Dendritic cell treated with granulocyte-macrophage colony-stimulating factor and Interleukin-4, amounts not matched to agents 40 ng/mL and 50 ng/mL, for 4 days (primary cell): ENCODE results near the gene CABP2.
"Not testable (repeated sequence)": the region's sequence is repeated elsewhere in the genome, so short reads cannot be mapped to it uniquely, and the experiment has no call there.

ENCODE experiments used
- H3K27ac Mint-ChIP-seq: one replicate; pipeline ENCODE4 v1.8.0; 2022; ENCODE audit warnings: mild to moderate bottlenecking, mixed read lengths
- H3K27me3 Mint-ChIP-seq: one replicate; pipeline ENCODE4 v1.8.0; 2022; ENCODE audit warnings: mild to moderate bottlenecking, mixed read lengths
- H3K36me3 Mint-ChIP-seq: one replicate; pipeline ENCODE4 v1.8.0; 2022; ENCODE audit warnings: low read depth, mixed read lengths
- H3K4me1 Mint-ChIP-seq: one replicate; pipeline ENCODE4 v1.8.0; 2022; ENCODE audit warnings: low read depth, mixed read lengths
- H3K4me3 Mint-ChIP-seq: one replicate; pipeline ENCODE4 v1.8.0; 2022; ENCODE audit warnings: mild to moderate bottlenecking, moderate library complexity, mixed read lengths
- H3K9me3 Mint-ChIP-seq: one replicate; pipeline ENCODE4 v1.8.0; 2022; ENCODE audit warnings: mixed read lengths
- intact Hi-C: fragments of 100-400 bp; cut with micrococcal nuclease; formaldehyde crosslinking; loops from one replicate; pipeline ENCODE4 v1.15.0; 2022

CABP2 gene

DNA sequence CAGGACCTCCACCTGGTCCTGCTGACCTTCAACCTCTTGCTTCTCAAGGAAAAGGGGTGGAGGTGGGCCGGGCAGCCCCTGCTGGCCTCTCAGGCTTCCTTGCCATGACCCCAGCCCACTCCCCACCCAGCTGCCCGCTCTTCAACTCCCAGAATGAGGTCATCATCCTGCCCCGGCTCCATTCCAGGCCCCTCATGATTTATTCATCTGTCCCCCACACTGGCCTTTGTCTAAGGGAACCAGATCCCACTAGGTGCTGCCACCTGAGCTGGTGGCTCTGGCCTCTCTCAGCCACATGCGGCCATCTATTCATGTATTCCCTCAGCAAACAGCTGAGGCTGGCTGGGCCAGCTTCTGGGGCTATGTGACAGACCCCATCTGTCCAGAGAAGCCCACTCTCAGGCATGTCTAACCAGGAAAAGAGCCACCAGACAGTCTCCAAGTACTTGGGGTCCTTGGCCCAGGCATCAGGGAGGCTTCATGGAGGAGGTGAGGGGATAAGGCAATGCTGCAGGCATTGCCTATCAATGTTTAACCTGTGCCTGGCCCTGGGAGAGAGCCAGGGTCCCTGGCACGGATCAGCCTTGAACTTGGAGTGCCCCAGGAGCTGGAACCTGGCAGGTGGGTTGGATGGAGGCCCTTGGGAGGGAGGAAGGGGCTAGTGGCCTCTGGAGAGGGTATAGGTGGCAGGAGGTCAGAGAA is 2.2 kb upstream of the CABP2 start:
- H3K4me3 Mint-ChIP-seq, result no peak overlapping the region
- H3K36me3 Mint-ChIP-seq, result no peaks in the 10 kb centered on the region
- no peaks in the 10 kb centered on the region for H3K9me3 Mint-ChIP-seq
- peaks cover 13% of the 10 kb centered on the region for H3K27me3 Mint-ChIP-seq
- intact Hi-C loops, result no loop called here
- H3K4me1 Mint-ChIP-seq, result peaks cover 8% of the 10 kb centered on the region
- H3K27ac Mint-ChIP-seq, result no peak overlapping the region

- intact Hi-C loops, result no loop called here
- Mint-ChIP-seq H3K27me3 (peaks cover 13% of the 10 kb centered on the region), H3K4me3 (no peak overlapping the region), H3K4me1 (peaks cover 4% of the 10 kb centered on the region), H3K36me3 (no peaks in the 10 kb centered on the region), H3K27ac (no peak overlapping the region), H3K9me3 (no peaks in the 10 kb centered on the region)
Measured at GRCh38 chr11:67524480-67524808, 1.2 kb upstream of the CABP2 start.

GRCh38 chr11:67523556-67524479 is 572 bp upstream of the CABP2 start:
- H3K36me3 Mint-ChIP-seq, result no peaks in the 10 kb centered on the region
- peaks cover 12% of the 10 kb centered on the region for H3K27me3 Mint-ChIP-seq
- H3K4me3 Mint-ChIP-seq, result no peak overlapping the region
- H3K4me1 Mint-ChIP-seq, result no peaks in the 10 kb centered on the region
- H3K9me3 Mint-ChIP-seq, result no peaks in the 10 kb centered on the region
- intact Hi-C loops, result no loop called here
- no peak overlapping the region for H3K27ac Mint-ChIP-seq

DNA sequence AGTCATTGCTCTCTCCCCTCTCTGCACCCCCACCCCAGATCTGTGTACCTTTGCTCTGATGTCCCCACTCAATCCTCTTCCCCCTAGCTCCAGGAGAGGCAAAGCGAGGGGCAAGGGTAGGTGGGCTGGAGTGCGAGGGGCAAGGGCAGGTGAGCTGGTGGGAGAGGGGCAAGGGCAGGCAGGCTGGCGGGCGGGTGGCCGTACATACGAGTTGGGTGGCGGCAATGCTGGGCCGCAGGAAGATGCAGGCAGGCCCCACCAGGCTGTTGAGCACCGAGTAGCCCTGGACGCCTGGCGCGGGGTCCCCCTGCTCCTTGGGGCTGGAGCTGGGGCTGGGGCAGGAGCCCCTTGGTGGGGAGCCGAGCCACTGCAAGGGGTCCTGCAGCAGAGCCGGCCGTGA is 908 bp downstream of the CABP2 start:
- intact Hi-C loops, result no loop called here
- Mint-ChIP-seq H3K9me3 (no peaks in the 10 kb centered on the region), H3K27ac (no peak overlapping the region), H3K4me3 (no peak overlapping the region), H3K36me3 (no peaks in the 10 kb centered on the region), H3K4me1 (no peaks in the 10 kb centered on the region), H3K27me3 (peaks cover 10% of the 10 kb centered on the region)

- H3K9me3 Mint-ChIP-seq, result no peaks in the 10 kb centered on the region
- H3K36me3 Mint-ChIP-seq, result no peaks in the 10 kb centered on the region
- H3K27ac Mint-ChIP-seq, result no peak overlapping the region
- no peak overlapping the region for H3K4me3 Mint-ChIP-seq
- intact Hi-C loops, result no loop called here
- H3K27me3 Mint-ChIP-seq, result peaks cover 8% of the 10 kb centered on the region
- H3K4me1 Mint-ChIP-seq, result no peaks in the 10 kb centered on the region
Measured at GRCh38 chr11:67521924-67522323, 1.3 kb downstream of the CABP2 start.

- H3K9me3 Mint-ChIP-seq, result no peaks in the 10 kb centered on the region
- intact Hi-C loops, result no loop called here
- no peak overlapping the region for H3K27ac Mint-ChIP-seq
- no peak overlapping the region for H3K4me3 Mint-ChIP-seq
- peaks cover 8% of the 10 kb centered on the region for H3K27me3 Mint-ChIP-seq
- no peaks in the 10 kb centered on the region for H3K4me1 Mint-ChIP-seq
- no peaks in the 10 kb centered on the region for H3K36me3 Mint-ChIP-seq
Measured at GRCh38 chr11:67520856-67521824, 2.1 kb downstream of the CABP2 start.

DNA sequence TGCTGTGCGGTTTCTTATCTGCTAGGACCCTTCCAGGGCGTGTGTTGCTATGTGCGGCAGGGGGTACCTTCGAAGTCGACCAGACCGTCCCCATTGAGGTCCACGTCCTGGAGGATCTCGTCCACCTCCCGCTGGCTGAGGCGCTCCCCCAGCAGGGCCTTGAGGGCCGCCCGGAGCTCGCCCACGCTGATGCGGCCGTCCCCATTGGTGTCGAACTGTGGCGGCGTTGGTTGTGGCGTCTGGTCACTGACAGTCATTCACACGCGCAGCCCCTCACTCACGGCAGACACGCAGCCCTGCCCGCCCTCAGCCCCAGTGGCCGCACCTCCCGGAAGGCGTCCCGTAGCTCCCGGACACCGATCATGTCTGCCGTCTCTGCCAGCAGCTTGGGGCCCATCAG is 3.5 kb downstream of the CABP2 start:
- Mint-ChIP-seq H3K4me3 (no peak overlapping the region), H3K36me3 (no peaks in the 10 kb centered on the region), H3K9me3 (no peaks in the 10 kb centered on the region), H3K27me3 (peaks cover 16% of the 10 kb centered on the region), H3K4me1 (no peaks in the 10 kb centered on the region), H3K27ac (no peak overlapping the region)
- intact Hi-C loops, result no loop called here

- H3K9me3 Mint-ChIP-seq, result no peaks in the 10 kb centered on the region
- no peak overlapping the region for H3K4me3 Mint-ChIP-seq
- no peaks in the 10 kb centered on the region for H3K4me1 Mint-ChIP-seq
- no peaks in the 10 kb centered on the region for H3K36me3 Mint-ChIP-seq
- no peak overlapping the region for H3K27ac Mint-ChIP-seq
- intact Hi-C loops, result no loop called here
- H3K27me3 Mint-ChIP-seq, result peaks cover 27% of the 10 kb centered on the region
Measured at GRCh38 chr11:67517784-67518552, 5.3 kb downstream of the CABP2 start.

GRCh38 chr11:67516806-67517205 is 6.4 kb downstream of the CABP2 start:
- Mint-ChIP-seq H3K9me3 (no peaks in the 10 kb centered on the region), H3K27me3 (peaks cover 36% of the 10 kb centered on the region), H3K4me1 (no peaks in the 10 kb centered on the region), H3K27ac (no peak overlapping the region), H3K4me3 (no peak overlapping the region), H3K36me3 (no peaks in the 10 kb centered on the region)
- intact Hi-C loops, result no loop called here

DNA sequence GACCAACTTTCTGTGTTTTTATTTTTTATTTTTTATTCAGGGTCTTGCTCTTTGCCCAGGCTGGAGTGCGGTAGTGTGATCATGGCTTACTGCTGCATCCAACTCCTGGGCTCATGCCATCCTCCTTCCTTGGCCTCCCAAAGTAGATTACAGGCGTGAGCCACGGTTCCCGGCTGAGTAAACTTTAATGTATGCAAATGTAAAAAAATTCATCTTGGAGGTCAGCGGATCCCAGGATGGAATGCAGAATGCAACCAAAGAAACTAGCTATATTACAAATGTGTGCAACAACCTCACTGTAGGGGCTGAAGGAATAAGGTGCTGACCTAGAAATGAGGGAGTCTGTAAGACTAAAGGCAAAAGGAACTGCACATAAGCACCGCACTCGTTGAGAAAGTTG is 9.1 kb downstream of the CABP2 start:
- no peaks in the 10 kb centered on the region for H3K9me3 Mint-ChIP-seq
- H3K27ac Mint-ChIP-seq, result no peak overlapping the region
- intact Hi-C loops, result no loop called here
- H3K4me3 Mint-ChIP-seq, result no peak overlapping the region
- peaks cover 3% of the 10 kb centered on the region for H3K4me1 Mint-ChIP-seq
- H3K27me3 Mint-ChIP-seq, result peaks cover 51% of the 10 kb centered on the region
- H3K36me3 Mint-ChIP-seq, result no peaks in the 10 kb centered on the region

DNA sequence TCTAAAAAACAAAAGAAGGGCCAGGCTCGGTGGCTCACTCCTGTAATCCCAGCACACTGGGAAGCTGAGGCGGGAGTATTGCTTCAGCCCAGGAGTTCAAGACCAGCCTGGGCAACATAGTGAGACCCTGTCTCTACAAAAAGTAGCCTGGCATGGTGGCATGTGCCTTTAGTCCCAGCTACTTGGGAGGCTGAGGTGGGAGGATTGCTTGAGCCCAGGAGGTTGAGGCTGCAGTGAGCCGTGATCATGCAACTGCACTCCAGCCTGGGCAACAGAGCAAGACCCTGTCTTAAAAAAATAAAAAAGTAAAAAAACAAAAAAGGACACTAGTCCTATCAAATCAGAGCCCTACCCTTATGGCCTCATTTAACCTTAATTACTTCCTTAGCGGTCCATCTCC is 11.7 kb downstream of the CABP2 start:
- peaks cover 48% of the 10 kb centered on the region for H3K27me3 Mint-ChIP-seq
- H3K9me3 Mint-ChIP-seq, H3K27ac Mint-ChIP-seq, intact Hi-C loops, H3K4me3 Mint-ChIP-seq: not testable (repeated sequence)
- H3K36me3 Mint-ChIP-seq, result peaks cover 14% of the 10 kb centered on the region
- H3K4me1 Mint-ChIP-seq, result peaks cover 21% of the 10 kb centered on the region

DNA sequence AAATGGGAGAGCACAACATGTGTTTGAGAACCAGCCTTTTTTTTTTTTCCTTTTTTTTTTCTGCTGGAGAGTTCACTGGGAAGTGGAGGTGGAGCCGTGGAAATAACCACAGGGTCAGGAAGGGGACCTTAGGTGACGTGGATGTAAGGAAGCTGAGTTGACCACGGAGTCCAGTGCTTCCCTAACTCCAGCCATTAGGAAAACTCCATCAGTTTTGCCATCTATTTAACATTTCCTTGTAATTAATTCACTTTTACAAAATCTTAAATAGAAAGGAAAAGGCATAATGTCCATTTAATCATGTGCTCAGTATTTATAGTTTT is 13.3 kb downstream of the CABP2 start:
- peaks cover 27% of the 10 kb centered on the region for H3K36me3 Mint-ChIP-seq
- H3K27me3 Mint-ChIP-seq, result peaks cover 39% of the 10 kb centered on the region
- H3K27ac Mint-ChIP-seq, result no peak overlapping the region
- no peaks in the 10 kb centered on the region for H3K9me3 Mint-ChIP-seq
- no peak overlapping the region for H3K4me3 Mint-ChIP-seq
- H3K4me1 Mint-ChIP-seq, result peaks cover 34% of the 10 kb centered on the region
- intact Hi-C loops, result no loop called here

DNA sequence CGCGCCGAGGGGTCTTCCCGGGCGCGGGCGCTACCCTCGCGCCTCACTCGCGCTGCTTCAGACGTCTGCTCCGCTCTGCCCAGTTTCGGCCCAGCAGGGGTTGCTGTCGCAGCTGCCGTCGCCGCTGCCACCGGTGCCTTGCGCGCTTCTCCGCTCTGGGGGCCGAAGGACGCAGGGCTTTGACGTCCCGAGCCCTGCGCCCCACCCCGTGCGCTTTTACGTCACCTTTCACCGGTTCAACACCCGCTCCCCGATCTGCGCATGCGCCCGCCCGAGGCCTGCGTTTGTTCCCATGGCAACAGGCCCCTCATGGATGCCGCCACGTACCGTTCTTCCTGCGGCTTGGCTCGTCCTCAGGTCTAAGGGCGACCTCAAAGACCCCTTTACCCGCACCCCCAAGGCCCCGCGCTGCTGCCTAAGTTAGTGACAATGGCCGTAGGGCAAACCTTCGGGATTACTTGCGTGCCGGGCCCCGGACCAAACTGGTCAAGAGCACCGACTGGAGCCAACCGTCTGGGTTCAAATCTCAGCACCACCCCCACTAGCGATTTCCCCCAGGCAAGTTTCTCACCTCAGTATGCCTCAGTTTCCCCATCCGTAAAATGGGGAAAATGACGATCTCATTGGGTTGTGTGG is 14.6 kb downstream of the CABP2 start:
- no peaks in the 10 kb centered on the region for H3K9me3 Mint-ChIP-seq
- peaks cover 44% of the 10 kb centered on the region for H3K4me1 Mint-ChIP-seq
- H3K27ac Mint-ChIP-seq, result peak overlapping the region; percentile 98
- H3K4me3 Mint-ChIP-seq, result peak overlapping the region; percentile 97
- H3K27me3 Mint-ChIP-seq, result peaks cover 27% of the 10 kb centered on the region
- H3K36me3 Mint-ChIP-seq, result peaks cover 38% of the 10 kb centered on the region
- intact Hi-C loops, result loop anchor here (1.0 to 10.0 kb wide), 5 partner anchors 41 to 224 kb away; partner anchors contain the start of genes ANKRD13D, POLD4, PPP1CA and PTPRCAP
